ENCODE measurements around the gene FCHSD1.

DNA sequence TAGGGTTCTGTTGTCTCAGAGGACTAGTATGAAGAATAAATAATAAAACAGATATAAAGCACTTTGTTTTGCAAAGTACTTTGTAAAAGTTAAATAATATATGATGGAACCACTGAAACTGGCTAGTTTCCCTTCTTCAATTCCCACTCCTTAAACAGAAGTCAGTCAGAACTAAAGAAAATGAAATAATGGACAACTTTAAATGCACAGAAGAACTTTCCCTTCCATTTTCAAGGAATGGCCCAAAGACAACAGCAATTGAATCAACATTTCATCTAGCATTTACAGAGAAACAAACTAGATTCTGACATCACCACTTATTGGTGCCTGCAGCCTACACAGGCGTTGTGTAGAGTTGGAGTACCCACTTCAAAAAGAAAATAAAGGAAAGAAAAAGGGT is 48.6 kb downstream of the FCHSD1 start:
- TF ChIP-seq, protein P1, sequence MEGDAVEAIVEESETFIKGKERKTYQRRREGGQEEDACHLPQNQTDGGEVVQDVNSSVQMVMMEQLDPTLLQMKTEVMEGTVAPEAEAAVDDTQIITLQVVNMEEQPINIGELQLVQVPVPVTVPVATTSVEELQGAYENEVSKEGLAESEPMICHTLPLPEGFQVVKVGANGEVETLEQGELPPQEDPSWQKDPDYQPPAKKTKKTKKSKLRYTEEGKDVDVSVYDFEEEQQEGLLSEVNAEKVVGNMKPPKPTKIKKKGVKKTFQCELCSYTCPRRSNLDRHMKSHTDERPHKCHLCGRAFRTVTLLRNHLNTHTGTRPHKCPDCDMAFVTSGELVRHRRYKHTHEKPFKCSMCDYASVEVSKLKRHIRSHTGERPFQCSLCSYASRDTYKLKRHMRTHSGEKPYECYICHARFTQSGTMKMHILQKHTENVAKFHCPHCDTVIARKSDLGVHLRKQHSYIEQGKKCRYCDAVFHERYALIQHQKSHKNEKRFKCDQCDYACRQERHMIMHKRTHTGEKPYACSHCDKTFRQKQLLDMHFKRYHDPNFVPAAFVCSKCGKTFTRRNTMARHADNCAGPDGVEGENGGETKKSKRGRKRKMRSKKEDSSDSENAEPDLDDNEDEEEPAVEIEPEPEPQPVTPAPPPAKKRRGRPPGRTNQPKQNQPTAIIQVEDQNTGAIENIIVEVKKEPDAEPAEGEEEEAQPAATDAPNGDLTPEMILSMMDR (IDR thresholded peaks at IDR 0.05): no peak
- no peak for TF ChIP-seq POLR2AphosphoS5 (IDR thresholded peaks at IDR 0.05)

Measured in prostate gland (tissue), 2 donors.